DMS114 treated with DMSO at 0.1 percent for 48 hours (cell line): Measurements from ENCODE around the gene C1orf167.
A peak's percentile ranks its signal among the peaks of the same experiment; 100 is the strongest.

Experiments used
- DNase-seq: peaks from one replicate; lab custom pipeline; 2025; ENCODE audit not compliant: unreplicated experiment; lab: John Stamatoyannopoulos, UW

C1orf167 gene

GRCh38 chr1:11828511-11828910, 66.5 kb downstream of the C1orf167 start:
- DNase-seq, result no peak

- DNase-seq, result no peak
These were observed 70.1 kb downstream of the C1orf167 start for GRCh38 chr1:11831945-11832725.

- DNase-seq, result no peak
These were observed 71.5 kb downstream of the C1orf167 start for GRCh38 chr1:11833497-11833896.

GRCh38 chr1:11833900-11834299, 71.9 kb downstream of the C1orf167 start:
- DNase-seq, result no peak

GRCh38 chr1:11835441-11836225, 73.6 kb downstream of the C1orf167 start:
- DNase-seq, result no peak

- no peak for DNase-seq
These were observed 75.2 kb downstream of the C1orf167 start for GRCh38 chr1:11836955-11837766.

GRCh38 chr1:11837767-11838348, 75.9 kb downstream of the C1orf167 start:
- no peak for DNase-seq

GRCh38 chr1:11838349-11839272, 76.6 kb downstream of the C1orf167 start:
- DNase-seq, result peak; percentile 28
